GM21737 (cell line): ENCODE data around the gene KCNK3.

Experiments
- ATAC-seq: cut with Tn5 transposase; IDR thresholded peaks from one replicate; pipeline ENCODE4 v1.9.1; 2021; ENCODE audit warnings: mild to moderate bottlenecking, moderate library complexity; ENCODE audit not compliant: unreplicated experiment

Gene KCNK3

DNA sequence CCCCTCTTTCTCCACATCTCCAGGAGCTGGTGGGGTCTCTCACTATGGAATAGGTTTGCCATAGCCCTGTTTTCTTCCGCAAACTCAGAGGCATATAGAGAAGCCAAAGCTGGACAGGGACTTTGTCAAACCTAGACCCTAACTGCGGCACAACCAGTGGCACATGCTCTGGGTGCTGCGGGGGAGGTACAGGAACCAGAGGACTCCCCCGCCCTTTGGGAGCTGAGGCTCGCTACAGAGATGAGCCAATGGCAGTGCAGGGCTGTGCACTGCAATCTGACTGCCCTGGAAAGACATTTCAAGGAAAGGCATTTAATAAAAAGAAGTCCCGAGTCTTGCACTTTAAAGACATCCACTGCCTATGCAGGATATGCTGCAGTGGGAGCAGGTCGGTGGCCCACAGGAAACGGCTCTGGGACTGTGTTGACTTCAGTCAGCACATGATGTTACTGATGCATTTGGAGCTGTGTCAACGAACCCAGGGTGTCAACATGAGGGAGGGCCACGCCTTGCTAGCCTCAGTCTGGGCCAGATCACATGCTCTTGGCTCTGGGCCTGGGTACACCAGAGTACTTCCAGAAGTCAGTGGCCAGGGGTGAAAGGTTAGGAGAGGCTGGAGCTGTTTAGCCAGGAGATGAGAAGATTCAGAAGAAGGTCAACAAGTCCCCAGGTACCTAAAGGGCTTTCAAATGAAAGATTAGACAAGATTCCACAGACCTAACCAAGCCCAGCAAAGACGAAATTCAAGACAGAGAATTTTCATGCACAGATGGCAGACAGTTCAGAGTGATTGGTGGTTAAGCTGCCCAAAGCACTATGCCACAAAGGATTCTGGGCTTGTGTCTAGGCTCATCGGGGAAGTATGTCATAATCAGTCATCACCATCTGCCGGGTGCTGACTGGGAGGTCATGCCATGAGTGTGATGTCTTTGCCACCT, 79.8 kb downstream of the KCNK3 start:
- no peak for ATAC-seq

DNA sequence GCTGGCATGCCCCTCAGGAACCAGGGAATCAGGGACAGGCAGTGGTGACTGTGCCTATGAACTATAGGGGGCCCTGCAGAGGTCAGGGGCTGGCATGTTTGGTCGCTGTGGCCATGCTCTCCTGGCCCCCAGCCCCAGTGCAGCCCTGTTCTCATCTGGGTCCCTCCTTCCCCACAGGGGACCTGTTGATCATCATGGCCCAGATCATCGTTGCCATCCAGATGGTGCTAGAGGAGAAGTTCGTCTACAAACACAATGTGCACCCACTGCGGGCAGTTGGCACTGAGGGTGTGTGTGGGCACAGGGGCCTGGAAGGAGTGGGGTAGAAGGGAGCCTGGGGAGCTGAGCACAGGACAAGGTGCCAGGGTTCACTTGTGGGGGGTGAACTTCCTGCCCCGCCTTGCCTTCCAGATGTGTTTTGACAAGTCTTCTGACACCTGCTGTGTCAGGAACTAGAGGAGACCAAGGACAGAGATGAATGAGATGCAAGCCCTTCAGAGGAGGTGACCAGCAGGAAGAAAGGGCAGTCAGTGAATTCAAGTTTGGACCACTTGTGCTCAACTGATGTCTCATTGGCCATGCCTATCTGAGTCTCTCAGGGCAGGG, 83.8 kb downstream of the KCNK3 start:
- no peak for ATAC-seq

DNA sequence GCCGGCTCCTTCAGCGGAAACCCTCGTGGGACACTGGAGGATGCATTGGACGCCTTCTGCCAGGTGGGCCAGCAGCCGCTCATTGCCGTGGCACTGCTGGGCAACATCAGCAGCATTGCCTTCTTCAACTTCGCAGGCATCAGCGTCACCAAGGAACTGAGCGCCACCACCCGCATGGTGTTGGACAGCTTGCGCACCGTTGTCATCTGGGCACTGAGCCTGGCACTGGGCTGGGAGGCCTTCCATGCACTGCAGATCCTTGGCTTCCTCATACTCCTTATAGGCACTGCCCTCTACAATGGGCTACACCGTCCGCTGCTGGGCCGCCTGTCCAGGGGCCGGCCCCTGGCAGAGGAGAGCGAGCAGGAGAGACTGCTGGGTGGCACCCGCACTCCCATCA, 85.6 kb downstream of the KCNK3 start:
- no peak for ATAC-seq

DNA sequence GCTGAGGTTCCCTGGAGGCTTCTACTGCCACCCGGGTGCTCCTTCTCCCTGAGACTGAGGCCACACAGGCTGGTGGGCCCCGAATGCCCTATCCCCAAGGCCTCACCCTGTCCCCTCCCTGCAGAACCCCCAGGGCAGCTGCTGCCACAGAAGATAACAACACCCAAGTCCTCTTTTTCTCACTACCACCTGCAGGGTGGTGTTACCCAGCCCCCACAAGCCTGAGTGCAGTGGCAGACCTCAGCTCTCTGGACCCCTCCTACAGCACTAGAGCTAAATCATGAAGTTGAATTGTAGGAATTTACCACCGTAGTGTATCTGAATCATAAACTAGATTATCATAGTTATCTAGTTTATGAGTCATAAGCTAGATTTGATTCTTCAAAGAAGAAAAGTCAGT, 86.0 kb downstream of the KCNK3 start:
- no peak for ATAC-seq

DNA sequence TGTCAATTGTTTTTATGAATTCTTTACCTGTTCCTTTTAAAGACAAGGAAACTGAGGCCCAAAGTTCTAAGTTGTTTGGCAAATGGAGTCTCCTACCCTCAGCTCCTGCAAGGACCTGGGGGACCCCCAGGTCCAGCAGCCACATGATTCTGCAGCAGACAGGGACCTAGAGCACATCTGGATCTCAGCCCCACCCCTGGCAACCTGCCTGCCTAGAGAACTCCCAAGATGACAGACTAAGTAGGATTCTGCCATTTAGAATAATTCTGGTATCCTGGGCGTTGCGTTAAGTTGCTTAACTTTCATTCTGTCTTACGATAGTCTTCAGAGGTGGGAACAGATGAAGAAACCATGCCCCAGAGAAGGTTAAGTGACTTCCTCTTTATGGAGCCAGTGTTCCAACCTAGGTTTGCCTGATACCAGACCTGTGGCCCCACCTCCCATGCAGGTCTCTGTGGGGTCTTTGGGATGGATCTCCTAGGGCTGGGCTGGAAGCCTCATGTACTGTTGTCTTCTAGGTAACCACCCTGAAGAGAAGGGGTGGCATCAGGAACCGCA, 87.8 kb downstream of the KCNK3 start:
- no peak for ATAC-seq
